HG03342 (cell line): ENCODE data around the gene OR52H1.

ENCODE experiments used
- ATAC-seq: cut with Tn5 transposase; IDR thresholded peaks from one replicate; pipeline ENCODE4 v1.9.1; 2021; ENCODE audit warnings: mild to moderate bottlenecking, moderate library complexity; ENCODE audit not compliant: unreplicated experiment

The OR52H1 gene

DNA sequence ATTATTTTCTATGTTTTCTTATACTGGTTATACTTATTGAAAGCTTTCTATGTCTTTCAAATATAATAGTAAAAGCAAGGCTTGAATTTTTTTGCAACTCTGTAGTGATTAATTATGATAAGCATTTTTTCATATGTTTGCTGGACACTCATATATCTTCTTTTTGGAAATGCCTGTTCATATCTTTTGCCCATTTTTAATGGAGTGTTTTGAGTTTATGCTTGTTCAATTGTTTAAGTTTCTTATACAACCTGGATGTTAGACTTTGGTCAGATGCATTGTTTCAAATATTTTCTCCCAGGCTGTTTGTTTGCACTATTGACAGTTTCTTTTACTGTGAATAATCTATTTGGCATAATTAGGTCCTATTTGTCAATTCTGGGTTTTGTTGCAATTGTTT lies 11.9 kb downstream of the OR52H1 start:
- no peak for ATAC-seq

DNA sequence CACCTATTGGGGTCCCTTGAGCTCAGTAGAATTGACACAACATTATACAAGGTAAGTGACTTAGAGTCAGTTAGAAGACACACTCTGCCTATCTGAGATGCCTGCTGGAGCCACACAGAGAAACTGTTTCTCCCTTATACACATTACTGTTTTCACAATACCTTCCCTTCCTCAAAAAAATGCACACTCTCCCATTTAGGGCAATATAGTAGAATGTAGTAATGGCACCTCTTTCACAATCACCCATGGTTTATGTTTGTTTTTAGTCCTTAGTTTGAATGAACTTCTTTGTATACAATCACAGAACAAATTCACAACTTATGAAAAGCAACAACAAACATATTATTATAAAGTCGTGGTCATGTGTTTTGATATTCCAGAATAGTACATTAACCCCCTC lies 14.3 kb downstream of the OR52H1 start:
- no peak for ATAC-seq

DNA sequence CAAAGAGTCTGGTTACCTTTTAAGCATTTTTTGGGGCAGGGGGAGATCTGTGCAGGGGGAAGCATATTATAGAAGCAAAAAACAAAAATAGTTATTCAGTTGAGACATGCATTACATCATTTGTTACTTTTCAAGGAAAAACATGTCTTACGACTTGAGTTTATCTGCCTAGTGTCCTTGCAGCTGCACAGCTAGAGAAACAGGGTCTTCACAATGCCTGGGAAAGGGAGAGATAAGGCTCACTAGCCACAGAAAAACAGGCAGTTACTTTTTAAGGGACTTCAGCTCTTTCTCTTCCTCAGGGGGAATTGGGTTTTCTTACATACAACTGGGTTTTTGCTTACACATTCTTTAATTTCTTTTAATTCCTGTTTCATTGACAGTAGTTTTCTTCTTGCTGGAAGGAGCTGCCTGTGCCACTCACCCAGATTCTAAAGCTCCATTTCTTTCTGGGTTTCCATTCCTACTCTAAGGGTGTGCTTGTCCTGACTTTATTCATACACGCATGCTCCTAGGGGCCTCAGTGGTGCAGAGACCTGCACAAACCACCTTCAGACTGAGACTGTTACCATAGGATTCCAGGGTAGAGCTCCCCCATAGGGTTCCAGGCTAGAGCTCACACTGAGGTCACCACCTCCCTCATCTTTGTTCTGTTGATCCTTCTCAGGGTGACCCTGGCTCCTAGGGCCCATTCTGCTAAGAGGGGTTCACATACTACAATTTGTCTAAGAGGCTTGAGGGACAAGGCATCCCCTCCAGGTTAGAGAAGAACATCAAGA lies 17.1 kb downstream of the OR52H1 start:
- no peak for ATAC-seq

DNA sequence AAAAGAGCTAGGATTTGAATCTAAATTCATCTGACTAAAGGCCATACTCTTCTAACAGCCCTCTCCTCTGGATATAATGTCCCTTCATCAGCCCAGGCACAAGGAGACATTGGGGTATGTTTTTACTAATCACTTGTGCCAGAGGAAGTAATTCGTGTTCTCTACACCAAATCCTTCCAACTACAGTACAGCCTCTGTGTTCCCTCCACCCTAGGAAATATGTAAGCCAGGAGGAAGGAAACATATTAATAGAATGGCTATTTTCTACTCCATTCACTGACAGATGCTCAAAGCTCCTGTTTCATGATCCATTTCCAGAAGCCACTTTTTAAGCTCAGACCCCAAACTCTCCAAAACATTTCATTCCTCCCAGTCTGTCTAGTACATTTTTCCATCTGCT lies 19.8 kb downstream of the OR52H1 start:
- no peak for ATAC-seq

DNA sequence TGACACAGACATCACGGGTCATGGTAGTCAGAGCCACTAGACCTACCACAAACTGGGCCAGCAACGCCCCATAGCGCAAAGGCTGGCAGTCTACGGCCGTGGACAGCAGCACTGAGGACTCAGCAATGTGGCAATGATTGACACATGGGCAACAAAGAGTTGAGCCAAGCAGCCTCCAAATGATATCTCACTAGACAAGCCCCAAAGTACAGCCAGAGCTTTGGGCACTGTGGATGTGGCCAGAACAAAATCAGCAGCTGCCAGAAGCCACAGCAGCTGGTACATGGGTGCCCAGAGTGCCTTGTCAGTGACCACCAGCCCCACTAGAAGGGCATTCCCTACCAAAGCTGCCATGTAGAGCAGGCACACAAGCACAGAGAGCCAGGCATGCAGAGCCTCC lies 20.6 kb downstream of the OR52H1 start:
- no peak for ATAC-seq

DNA sequence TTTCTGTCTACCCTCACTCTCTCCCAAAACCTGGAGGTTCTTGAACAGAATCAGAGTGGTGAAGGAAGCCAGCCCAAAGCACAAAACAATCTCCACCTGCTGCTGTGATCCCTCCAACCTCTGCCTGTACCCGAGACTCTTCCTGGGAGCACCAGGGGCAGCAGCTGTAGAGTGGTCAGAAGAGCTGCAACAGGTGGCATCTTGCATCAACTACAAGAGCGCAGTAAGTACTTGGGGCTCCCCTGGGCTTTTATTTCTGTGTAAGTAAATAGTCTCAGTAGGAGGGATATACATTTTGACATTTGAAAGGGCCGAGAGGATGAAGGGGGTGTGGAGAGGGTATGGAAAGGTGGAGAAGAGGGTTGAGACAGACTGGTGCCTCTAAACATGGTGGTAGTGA lies 23.6 kb downstream of the OR52H1 start:
- no peak for ATAC-seq

DNA sequence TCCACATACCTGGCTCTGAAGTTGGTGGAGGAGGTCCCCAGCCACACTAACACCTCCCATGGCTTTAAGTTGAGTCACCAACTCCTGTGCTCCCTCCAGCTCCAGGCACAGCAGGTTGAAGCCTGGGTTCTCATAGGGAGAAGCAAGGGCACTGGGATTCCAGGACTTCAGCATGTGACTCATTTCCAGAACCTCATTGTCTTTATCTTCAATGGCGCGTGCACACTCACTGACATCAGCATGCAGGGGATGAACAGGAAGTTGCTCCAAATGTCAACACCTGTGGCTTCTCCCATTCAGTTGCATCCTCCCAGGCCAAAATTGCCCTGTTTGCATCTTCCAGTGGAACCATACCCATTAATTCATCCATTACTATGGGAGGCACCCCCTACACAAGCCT lies 26.0 kb downstream of the OR52H1 start:
- ATAC-seq, result no peak

DNA sequence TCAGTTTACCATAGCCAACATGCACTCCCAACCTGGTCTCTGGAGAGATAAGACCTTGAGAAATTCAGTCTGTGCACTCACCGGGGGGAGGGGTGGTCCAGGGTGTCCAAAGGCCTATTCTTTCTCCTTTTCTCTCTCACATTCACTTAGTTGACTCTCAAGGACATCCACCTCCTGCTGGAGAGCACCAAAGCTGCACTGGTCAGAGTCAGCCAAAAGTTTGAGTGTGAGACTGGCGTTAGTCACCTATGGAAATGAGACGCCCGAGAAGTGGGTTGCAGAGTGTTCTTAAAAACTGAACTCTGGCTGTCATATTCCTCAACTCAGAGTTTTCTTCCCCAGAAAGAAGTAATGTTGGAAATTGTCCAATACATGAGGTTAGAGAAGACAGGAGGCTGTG lies 26.8 kb downstream of the OR52H1 start:
- ATAC-seq, result no peak

DNA sequence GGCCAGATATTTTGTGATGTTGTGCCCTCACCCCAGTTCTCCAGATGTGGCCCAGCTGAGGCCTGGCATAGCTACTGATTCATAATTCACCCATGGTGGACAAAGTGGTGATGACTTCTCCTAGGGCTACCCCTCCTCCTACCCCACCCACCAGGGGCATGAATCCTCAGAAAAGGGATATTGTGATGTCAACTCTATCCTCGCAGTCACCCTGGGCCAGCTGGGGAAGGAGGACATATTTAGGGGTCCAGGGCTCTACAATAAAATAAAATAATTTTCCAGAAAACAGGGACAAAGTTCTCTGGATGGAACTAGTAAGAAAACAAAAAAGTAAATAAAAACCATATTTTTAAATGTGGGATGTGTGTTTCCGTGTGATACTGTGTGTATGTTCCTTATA lies 31.7 kb downstream of the OR52H1 start, which contains the start of gene UBQLNL:
TSS of gene UBQLNL (minus strand) at position 101 of the 400 bp plus-strand sequence. CDS start 258 bp downstream, outside the sequence.
- no peak for ATAC-seq

DNA sequence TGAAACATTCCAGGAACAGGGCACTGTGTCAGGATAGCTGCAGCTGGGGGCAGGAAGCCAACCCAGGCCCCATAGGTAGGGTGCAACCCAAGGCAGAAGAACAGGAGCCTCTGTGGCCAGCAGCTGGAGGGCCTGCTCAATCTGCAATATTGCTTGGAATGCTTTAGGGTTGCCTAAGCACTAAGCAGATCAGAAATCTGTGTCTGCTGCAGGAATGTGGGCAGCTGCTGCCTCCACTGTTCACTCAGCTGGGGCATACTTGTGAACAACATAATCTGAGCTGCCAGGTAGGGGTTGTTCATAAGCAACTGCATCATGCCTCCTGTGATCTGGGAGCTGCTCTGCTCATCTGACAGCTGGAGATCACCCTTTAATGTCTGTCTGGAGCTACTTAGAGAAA lies 33.5 kb downstream of the OR52H1 start:
- no peak for ATAC-seq

DNA sequence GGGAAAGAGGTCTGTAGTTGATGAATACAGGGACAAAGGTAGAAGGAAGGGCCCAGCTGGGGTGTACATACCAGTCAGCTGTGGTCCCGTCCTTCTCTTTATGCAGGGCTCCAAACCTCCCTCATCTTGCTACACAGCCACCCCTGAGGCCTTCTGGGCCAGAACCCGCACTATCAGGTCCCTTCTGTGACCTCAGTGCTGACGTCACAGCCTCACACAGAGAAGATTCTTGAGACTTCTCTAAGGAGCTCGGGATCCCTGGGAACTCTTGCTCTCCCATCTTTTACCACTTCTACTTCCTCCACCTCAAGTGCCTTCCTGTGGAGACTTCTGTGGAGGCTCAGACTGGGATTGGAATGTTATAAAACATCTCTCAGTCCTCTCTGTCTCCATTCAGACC lies 38.5 kb downstream of the OR52H1 start, which contains the start of gene UBQLN3:
TSS of gene UBQLN3 (minus strand) at position 155 of the 400 bp plus-strand sequence. CDS start 399 bp downstream, outside the sequence.
- ATAC-seq, result no peak

DNA sequence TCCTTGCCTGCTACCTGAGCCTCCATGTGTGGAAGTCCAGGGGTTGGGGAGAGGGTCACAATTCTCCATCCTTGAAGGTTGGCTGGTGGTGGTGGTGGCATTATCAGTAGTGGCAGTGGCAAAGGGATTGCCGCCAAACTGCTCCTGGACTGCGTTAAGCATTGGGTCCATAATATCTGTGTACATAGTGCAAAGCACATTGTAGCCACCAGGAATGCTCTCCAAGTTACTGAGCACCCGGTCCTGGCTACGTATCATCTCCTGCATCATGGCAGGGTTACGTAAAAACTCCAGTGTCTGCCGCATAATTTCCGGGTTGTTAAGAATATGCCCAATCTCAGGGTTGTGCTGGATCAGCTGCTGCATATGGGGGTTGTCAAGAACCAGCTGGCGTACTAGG lies 39.7 kb downstream of the OR52H1 start:
- no peak for ATAC-seq

DNA sequence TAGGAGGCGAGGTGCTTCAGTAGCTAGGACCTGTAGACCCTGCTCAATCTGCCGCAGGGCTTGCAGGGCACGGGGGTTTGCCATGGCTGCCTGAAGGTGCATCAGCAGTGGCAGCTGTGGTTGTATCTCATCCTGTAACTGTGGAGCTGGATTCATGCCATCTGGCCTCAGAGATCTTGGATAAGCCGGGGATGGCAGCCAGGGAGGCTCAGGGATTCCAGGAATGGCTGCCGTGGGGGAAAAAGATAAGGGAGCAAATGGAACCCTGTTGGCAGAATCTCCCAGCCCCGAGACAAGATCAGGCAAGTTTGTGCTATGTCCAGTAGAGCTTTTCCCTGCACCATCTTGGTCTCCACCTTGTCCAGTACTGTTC lies 40.4 kb downstream of the OR52H1 start:
- ATAC-seq, result no peak

DNA sequence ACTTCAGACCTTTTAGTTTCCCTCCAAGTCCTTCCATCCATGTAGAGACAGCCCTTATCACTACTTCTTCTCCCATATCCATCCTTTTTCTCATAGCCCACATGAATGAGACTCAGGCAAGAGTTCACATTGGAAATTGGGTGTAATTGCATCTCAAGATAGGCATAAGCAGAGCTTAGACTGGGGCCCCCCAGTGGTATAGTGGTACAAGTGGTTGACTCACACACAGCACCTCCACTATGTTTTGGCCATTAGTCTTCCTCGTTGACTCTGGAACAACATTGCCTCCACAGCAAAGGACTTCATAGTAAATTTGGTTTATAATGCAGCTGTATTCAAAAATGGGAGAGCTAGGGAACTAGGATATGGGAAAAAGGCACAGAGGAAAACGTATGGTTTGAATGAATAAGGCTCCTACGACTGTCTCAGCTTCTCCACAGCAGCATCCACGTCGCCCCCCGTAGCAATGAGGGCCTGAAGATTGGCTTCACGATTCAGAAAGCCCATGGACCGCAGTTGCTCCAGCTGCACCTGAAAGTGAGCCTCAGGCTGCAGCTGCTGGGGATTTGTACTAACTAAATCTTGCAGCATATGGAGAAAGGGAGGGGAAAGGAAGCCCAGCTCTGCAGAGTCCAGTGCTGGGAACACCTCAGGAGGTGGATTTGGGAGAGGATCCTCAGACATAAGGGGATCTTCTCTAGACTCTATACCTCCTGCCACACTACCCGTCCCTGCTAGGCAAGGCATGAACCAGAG lies 41.0 kb downstream of the OR52H1 start:
- no peak for ATAC-seq

DNA sequence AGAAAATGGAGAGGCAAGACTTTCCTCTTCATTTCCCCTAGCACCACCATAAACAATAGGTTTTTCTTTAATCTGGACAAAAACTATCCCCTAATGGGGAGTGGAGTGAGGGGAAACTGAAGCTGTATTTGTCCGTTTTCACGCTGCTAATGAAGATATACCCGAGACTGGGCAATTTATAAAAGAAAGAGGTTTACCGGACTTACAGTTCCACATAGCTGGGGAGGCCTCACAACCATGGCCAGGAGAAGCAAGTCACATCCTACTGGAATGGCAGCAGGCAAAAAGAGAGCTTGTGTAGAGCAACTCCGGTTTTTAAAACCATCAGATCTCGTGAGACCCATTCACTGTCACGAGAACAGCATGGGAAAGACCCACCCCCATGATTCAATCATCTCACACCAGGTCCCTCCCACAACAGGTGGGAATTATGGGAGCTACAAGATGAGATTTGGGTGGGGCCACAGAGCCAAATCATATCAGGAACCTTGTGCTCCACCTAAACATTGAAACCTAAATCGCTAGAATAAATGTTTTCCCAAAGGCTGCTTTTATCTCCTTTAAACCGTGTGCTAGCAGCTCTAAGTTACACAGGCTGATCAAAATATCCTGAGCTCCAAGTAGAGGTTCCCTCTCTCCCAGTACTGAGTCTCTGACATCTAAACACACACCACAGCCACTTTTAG lies 42.8 kb downstream of the OR52H1 start:
- no peak for ATAC-seq

DNA sequence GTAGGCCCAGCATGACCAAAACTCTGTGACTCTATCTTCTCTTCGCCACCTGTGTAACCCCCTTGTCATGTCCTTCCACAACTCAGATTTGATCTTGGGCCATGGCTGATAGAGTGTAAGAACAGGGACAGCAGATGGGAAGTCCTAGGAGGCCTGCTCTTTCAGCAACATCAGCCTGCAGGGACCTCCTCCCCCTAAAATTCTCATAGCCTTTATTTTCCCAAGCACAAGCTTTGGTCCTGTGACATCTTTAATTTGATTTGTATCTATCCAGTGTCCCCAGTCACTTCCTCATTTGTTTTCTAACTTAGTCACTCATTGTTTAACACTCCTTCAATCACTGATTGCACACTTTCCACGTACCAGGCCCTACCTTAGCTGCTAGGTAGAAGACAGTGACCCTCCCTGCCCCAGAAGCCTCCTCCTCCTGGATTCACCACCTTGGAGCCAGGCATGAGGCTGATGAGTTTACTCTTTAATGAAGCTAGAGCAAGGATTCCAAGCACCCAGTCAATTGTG lies 43.9 kb downstream of the OR52H1 start:
- ATAC-seq, result no peak

DNA sequence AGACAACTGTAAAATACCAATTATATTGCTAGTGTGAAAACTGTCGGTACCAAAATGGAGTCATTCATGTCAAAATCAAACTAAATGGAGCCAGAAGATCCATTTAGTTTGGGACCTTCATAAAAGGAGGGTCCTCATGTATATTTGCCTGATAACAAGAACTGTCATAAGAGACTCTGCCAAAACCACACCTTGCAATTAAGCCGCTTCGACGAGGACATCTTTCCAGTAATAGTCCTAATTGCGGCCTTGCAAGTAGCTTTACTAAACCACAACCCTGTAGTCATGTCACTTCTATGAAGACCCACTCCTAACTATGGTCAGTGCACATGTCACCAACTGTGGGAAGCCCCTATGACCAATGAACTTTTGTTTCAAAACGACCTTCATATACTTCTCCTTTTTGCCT lies 47.9 kb downstream of the OR52H1 start:
- ATAC-seq, result no peak

DNA sequence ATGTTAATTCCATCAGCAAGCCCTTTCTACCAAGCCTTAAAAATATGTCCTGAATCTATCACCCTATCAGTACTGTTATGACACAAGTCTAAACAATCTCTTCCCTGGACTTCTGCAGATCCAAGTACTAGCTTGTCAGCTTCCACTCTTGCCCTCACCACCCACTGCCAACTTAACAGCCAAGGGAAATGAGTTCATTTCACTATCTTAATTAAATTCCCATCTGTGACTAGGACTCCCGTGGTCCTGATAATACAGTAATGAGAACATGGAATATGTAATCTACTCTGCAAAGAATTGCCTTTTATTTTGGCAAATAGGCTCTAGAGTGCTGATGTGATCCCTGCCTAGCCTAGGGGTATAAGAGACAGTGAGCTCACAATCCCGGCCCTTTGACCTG lies 48.7 kb downstream of the OR52H1 start:
- no peak for ATAC-seq
